ENCODE measurements around the gene SPN.

DNA sequence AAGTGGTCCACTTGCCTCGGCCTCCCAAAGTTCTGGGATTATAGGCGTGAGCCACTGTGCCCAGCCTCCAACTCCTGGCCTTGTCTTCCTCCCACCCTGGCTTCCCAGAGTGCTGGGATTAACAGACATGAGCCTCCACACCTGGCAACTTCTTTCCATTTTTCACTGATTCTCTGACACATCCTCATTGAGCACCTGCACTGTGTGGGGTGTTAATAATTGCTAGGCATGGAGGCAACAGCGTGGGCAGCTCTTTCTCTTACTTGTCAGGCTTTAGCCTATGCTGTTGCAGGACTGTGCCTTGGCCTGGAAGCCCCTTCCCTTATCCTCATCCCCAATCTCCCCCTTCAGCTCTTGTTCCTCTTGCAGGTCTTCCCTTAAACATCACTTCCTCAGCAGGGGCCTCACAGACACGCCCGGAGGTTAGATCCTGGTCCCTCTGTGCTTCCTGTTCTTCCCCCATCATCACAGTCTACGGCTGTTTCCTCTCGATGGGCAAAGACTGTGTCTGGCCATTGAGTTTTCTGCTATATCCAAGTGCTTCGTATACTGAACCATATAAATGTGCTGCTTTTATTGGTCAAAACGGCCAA, 23.8 kb downstream of the SPN start:
- TF ChIP-seq EZH2phosphoT487 (IDR thresholded peaks at IDR 0.05; ENCODE audit: borderline replicate concordance, low read depth) (no peak), NRF1 (IDR thresholded peaks at IDR 0.05; ENCODE audit: low read depth, low read length) (no peak), MEF2A (IDR thresholded peaks at IDR 0.05; ENCODE audit: borderline replicate concordance, low read depth) (no peak), MXI1 (IDR thresholded peaks at IDR 0.05; ENCODE audit: low read depth, low read length) (no peak), ELF1 (IDR thresholded peaks at IDR 0.05) (no peak), NFIC (IDR thresholded peaks at IDR 0.05; ENCODE audit: borderline replicate concordance) (no peak), POLR2AphosphoS5 (IDR thresholded peaks at IDR 0.05; ENCODE audit: low read depth, low read length) (no peak), EP300 (IDR thresholded peaks at IDR 0.05; ENCODE audit: borderline replicate concordance in 1 of 2, low read depth in 1 of 2, low read length in 1 of 2) (no peak)
- TF ChIP-seq, protein P1, sequence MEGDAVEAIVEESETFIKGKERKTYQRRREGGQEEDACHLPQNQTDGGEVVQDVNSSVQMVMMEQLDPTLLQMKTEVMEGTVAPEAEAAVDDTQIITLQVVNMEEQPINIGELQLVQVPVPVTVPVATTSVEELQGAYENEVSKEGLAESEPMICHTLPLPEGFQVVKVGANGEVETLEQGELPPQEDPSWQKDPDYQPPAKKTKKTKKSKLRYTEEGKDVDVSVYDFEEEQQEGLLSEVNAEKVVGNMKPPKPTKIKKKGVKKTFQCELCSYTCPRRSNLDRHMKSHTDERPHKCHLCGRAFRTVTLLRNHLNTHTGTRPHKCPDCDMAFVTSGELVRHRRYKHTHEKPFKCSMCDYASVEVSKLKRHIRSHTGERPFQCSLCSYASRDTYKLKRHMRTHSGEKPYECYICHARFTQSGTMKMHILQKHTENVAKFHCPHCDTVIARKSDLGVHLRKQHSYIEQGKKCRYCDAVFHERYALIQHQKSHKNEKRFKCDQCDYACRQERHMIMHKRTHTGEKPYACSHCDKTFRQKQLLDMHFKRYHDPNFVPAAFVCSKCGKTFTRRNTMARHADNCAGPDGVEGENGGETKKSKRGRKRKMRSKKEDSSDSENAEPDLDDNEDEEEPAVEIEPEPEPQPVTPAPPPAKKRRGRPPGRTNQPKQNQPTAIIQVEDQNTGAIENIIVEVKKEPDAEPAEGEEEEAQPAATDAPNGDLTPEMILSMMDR (IDR thresholded peaks at IDR 0.05): no peak
- TF ChIP-seq, protein P2, sequence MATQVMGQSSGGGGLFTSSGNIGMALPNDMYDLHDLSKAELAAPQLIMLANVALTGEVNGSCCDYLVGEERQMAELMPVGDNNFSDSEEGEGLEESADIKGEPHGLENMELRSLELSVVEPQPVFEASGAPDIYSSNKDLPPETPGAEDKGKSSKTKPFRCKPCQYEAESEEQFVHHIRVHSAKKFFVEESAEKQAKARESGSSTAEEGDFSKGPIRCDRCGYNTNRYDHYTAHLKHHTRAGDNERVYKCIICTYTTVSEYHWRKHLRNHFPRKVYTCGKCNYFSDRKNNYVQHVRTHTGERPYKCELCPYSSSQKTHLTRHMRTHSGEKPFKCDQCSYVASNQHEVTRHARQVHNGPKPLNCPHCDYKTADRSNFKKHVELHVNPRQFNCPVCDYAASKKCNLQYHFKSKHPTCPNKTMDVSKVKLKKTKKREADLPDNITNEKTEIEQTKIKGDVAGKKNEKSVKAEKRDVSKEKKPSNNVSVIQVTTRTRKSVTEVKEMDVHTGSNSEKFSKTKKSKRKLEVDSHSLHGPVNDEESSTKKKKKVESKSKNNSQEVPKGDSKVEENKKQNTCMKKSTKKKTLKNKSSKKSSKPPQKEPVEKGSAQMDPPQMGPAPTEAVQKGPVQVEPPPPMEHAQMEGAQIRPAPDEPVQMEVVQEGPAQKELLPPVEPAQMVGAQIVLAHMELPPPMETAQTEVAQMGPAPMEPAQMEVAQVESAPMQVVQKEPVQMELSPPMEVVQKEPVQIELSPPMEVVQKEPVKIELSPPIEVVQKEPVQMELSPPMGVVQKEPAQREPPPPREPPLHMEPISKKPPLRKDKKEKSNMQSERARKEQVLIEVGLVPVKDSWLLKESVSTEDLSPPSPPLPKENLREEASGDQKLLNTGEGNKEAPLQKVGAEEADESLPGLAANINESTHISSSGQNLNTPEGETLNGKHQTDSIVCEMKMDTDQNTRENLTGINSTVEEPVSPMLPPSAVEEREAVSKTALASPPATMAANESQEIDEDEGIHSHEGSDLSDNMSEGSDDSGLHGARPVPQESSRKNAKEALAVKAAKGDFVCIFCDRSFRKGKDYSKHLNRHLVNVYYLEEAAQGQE (IDR thresholded peaks at IDR 0.05; ENCODE audit: low read depth, low read length): no peak
- TF ChIP-seq, protein P3, sequence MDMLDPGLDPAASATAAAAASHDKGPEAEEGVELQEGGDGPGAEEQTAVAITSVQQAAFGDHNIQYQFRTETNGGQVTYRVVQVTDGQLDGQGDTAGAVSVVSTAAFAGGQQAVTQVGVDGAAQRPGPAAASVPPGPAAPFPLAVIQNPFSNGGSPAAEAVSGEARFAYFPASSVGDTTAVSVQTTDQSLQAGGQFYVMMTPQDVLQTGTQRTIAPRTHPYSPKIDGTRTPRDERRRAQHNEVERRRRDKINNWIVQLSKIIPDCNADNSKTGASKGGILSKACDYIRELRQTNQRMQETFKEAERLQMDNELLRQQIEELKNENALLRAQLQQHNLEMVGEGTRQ (IDR thresholded peaks at IDR 0.05; ENCODE audit: borderline replicate concordance, low read depth, low read length): no peak
- TF ChIP-seq, protein P4, sequence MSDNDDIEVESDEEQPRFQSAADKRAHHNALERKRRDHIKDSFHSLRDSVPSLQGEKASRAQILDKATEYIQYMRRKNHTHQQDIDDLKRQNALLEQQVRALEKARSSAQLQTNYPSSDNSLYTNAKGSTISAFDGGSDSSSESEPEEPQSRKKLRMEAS (IDR thresholded peaks at IDR 0.05; ENCODE audit: low read depth): no peak

Data from SK-N-SH (cell line).